HepG2 (cell line): Measurements from ENCODE around the gene SLCO2A1. TPM values are rescaled to one million over a fixed set of nuclear protein-coding genes. Genes with fewer than 3 reads are reported as not detected.

Experiments used
- ATAC-seq: fragments of 200-7000 bp; cut with Tn5 transposase; 3 replicates; pipeline ENCODE4 v1.9.1; 2020; ENCODE audit warnings: mild to moderate bottlenecking, moderate library complexity
- BruUV-seq: library from RNA; stranded (reverse); fragments of 400-500 nt; replicated peaks from 2 replicates; lab custom pipeline; 2021; lab: Mats Ljungman, UMichigan
- CTCF ChIA-PET: fragments of 300-600 bp; formaldehyde crosslinking; extraction: SDS; loops from one replicate; lab custom pipeline; 2021; ENCODE audit warnings: low total read pairs, inconsistent platforms, low intra/inter-chr PET ratio; lab: Yijun Ruan, JAX
- POLR2A ChIA-PET: fragments of 350-600 bp; sonication (Branson Sonifier 250); formaldehyde crosslinking; loops from one replicate; lab custom pipeline; 2020; ENCODE audit warnings: antibody characterized with exemption, inconsistent platforms; lab: Yijun Ruan, JAX
- DNase-seq: peaks from one replicate; pipeline ENCODE4 v3.0.0-alpha.2; 2015; ENCODE audit warnings: low spot score
- FAIRE-seq: peaks from 3 replicates; lab custom pipeline; 2011; peaks lifted over from hg19 to GRCh38; lab: Jason Lieb, UNC
- H2AFZ ChIP-seq: one replicate; pipeline ENCODE4 v1.6.1; 2011; ENCODE audit warnings: low read length, inconsistent platforms
- H3K27ac ChIP-seq: fragments of 300-600 bp; 3 replicates; pipeline ENCODE4 v1.8.0; 2011; ENCODE audit warnings: mixed run types, mild to moderate bottlenecking, mixed read lengths, low read length, inconsistent platforms; ENCODE audit not compliant: insufficient read depth; ENCODE audit errors: extremely low read length
- H3K27me3 ChIP-seq, 2 experiments: fragments of 200-600 bp in 1 of 2; 2 replicates in 1 of 2; 3 replicates in 1 of 2; pipeline versions ENCODE4 v1.6.0 to v1.8.0; 2011; ENCODE audit warnings: low read length in 2 of 2, mild to moderate bottlenecking in 2 of 2, moderate library complexity in 2 of 2, inconsistent platforms in 1 of 2; ENCODE audit not compliant: insufficient read depth in 2 of 2, control insufficient read depth in 1 of 2
- H3K36me3 ChIP-seq, 2 experiments: fragments of 200-600 bp in 1 of 2; replicated peaks in 1 of 2; 2 replicates in 1 of 2; 3 replicates in 1 of 2; pipeline versions ENCODE4 v1.5.1 to v1.8.0; 2011; ENCODE audit warnings: low read length in 2 of 2, inconsistent platforms in 1 of 2; ENCODE audit not compliant: insufficient read depth in 2 of 2, control insufficient read depth in 1 of 2
- H3K4me1 ChIP-seq: 2 replicates; pipeline ENCODE4 v1.5.1; 2012; ENCODE audit warnings: low read length, inconsistent platforms; ENCODE audit not compliant: insufficient read depth
- H3K4me2 ChIP-seq: 2 replicates; pipeline ENCODE4 v1.6.0; 2011; ENCODE audit warnings: low read depth, low read length, inconsistent platforms
- H3K4me3 ChIP-seq, 3 experiments: fragments of 200-600 bp in 1 of 3; sonication (generic), shearing (Covaris generic) in 1 of 3; replicated peaks in 1 of 3; 2 replicates each; pipeline ENCODE4 v1.5.1; 2011 to 2016; ENCODE audit warnings: low read length in 3 of 3, inconsistent platforms in 2 of 3, low read depth in 2 of 3, mild to moderate bottlenecking in 2 of 3, control low read depth in 1 of 3, mixed read lengths in 1 of 3; ENCODE audit not compliant: insufficient read depth in 1 of 3
- H3K79me2 ChIP-seq: one replicate; pipeline ENCODE4 v1.6.1; 2011; ENCODE audit warnings: low read length, inconsistent platforms; ENCODE audit not compliant: insufficient read depth
- H3K9ac ChIP-seq: 2 replicates; pipeline ENCODE4 v1.6.0; 2011; ENCODE audit warnings: mild to moderate bottlenecking, low read depth, low read length, inconsistent platforms; ENCODE audit not compliant: insufficient read depth
- H3K9me3 ChIP-seq: 2 replicates; pipeline ENCODE4 v1.5.1; 2012; ENCODE audit warnings: mild to moderate bottlenecking, low read length
- H4K20me1 ChIP-seq: 2 replicates; pipeline ENCODE4 v1.6.0; 2011; ENCODE audit warnings: inconsistent platforms, mild to moderate bottlenecking, low read length, moderate library complexity; ENCODE audit not compliant: insufficient read depth
- DNMT1 ChIP-seq: sonication (generic); formaldehyde crosslinking; IDR thresholded peaks from 2 replicates; pipeline ENCODE4 v1.5.1; 2020; ENCODE audit warnings: mild to moderate bottlenecking, missing genetic modification reagents
- GLMP ChIP-seq: sonication (generic); formaldehyde crosslinking; IDR thresholded peaks from 2 replicates; pipeline ENCODE4 v1.9.0; 2021; ENCODE audit warnings: missing genetic modification reagents, mild to moderate bottlenecking, borderline replicate concordance
- GRHL1 ChIP-seq: sonication (generic); formaldehyde crosslinking; conservative IDR thresholded peaks from 2 replicates; pipeline ENCODE4 v1.8.0; 2022; ENCODE audit warnings: missing genetic modification reagents
- NFIC ChIP-seq: IDR thresholded peaks from 2 replicates; pipeline ENCODE4 v1.6.1; 2012; ENCODE audit warnings: mild to moderate bottlenecking, low read length, inconsistent platforms
- NR2F6 ChIP-seq, 2 experiments: IDR thresholded peaks; 2 replicates each; pipeline ENCODE4 v1.6.1; 2016; ENCODE audit warnings: antibody characterized with exemption in 1 of 2, mild to moderate bottlenecking in 1 of 2
- SCMH1 ChIP-seq: sonication (generic); formaldehyde crosslinking; IDR thresholded peaks from 2 replicates; pipeline ENCODE4 v1.9.0; 2021; ENCODE audit warnings: missing genetic modification reagents, mild to moderate bottlenecking, borderline replicate concordance
- U2AF1 ChIP-seq: fragments of 200-400 bp; formaldehyde crosslinking; optimal IDR thresholded peaks from 2 replicates; pipeline ENCODE3; 2017; ENCODE audit warnings: mild to moderate bottlenecking, low read depth, low read length
- ZBTB8A ChIP-seq: sonication (generic); formaldehyde crosslinking; IDR thresholded peaks from 2 replicates; pipeline ENCODE4 v1.4.0; 2020; ENCODE audit warnings: mild to moderate bottlenecking, low read depth, missing genetic modification reagents, borderline replicate concordance
- ZFX ChIP-seq: sonication (generic); formaldehyde crosslinking; IDR thresholded peaks from 2 replicates; pipeline ENCODE4 v1.4.0; 2020; ENCODE audit warnings: mild to moderate bottlenecking, low read depth, missing genetic modification reagents, moderate library complexity
- ZNF318 ChIP-seq: sonication (generic); formaldehyde crosslinking; IDR thresholded peaks from 2 replicates; pipeline ENCODE4 v1.4.0; 2020; ENCODE audit warnings: mild to moderate bottlenecking, missing genetic modification reagents
- ZNF468 ChIP-seq: sonication (generic); formaldehyde crosslinking; IDR thresholded peaks from 2 replicates; pipeline ENCODE4 v1.8.0; 2022; ENCODE audit warnings: mild to moderate bottlenecking, moderate library complexity, missing genetic modification reagents
- ZNF484 ChIP-seq: sonication (generic); formaldehyde crosslinking; IDR thresholded peaks from 2 replicates; pipeline ENCODE4 v1.5.1; 2020; ENCODE audit warnings: mild to moderate bottlenecking, low read depth, missing genetic modification reagents, borderline replicate concordance
- ZNF569 ChIP-seq: sonication (generic); formaldehyde crosslinking; IDR thresholded peaks from 2 replicates; pipeline ENCODE4 v1.5.0; 2020; ENCODE audit warnings: mild to moderate bottlenecking, missing genetic modification reagents, moderate library complexity, borderline replicate concordance
- WGBS: methylation state at CpG from one replicate; pipeline ENCODE4 v1.1.6; 2017; ENCODE audit warnings: low lambda C conversion rate; 5-methylcytosine and 5-hydroxymethylcytosine counted together
- in situ Hi-C: cut with HindIII; loops from 2 replicates; pipeline ENCODE4 v1.10.0; 2017; ENCODE audit warnings: low pct_unique_long_range_greater_than_20kb; ENCODE audit not compliant: extremely low pct_ligation_motif_present
- intact Hi-C: fragments of 100-400 bp; cut with micrococcal nuclease; formaldehyde crosslinking; loops from one replicate; pipeline ENCODE4 v1.10.0; 2022; ENCODE audit not compliant: unreplicated experiment
- polyA plus RNA-seq, 8 experiments: library from polyadenylated mRNA; depleted of rRNA in 3 of 8; stranded (reverse) in 7 of 8; unstranded in 1 of 8; fragments of >200 nt; fragmentation: Illumina TruSeq in 4 of 8; extraction: Trizol in 4 of 8; gene quantifications; 2 replicates each; pipeline versions ENCODE4 v1.2.1 to v1.2.3, GENCODE V29; 2011 to 2016; ENCODE audit warnings: low read depth in 4 of 8, missing spikeins in 1 of 8, mixed read lengths in 1 of 8; ENCODE audit not compliant: insufficient read depth in 1 of 8
- total RNA-seq, 5 experiments: library from RNA; depleted of rRNA; stranded (reverse); fragments of >200 nt; fragmentation: Illumina TruSeq; extraction: Trizol; gene quantifications; 2 replicates each; pipeline ENCODE4 v1.2.3, GENCODE V29; 2016; ENCODE audit warnings: low read depth in 1 of 5

The SLCO2A1 gene
- total and polyA plus RNA-seq, 2 of the 13 experiments (the other 11 are each of a cell fraction or from before 2014, with no cell fraction given), result 0.04 TPM; not detected in 1

GRCh38 chr3:134078169-134078831, 48.6 kb upstream of the SLCO2A1 start:
- Histone ChIP-seq H3K9ac (no peak overlapping the region), H3K4me2 (no peak overlapping the region), H3K27ac (no peak overlapping the region), H4K20me1 (no peaks in the 10 kb centered on the region), H3K79me2 (no peaks in the 10 kb centered on the region), H3K4me3 (no peak overlapping the region), H2AFZ (no peak overlapping the region), H3K9me3 (peaks cover 11% of the 10 kb centered on the region), H3K36me3 (no peaks in the 10 kb centered on the region), H3K27me3 (peaks cover 0 to 7% of the 10 kb centered on the region in 2 experiments; a peak in 1 of 5 replicates), H3K4me1 (peaks cover 9% of the 10 kb centered on the region)
- intact Hi-C loops (no loop called here), in situ Hi-C loops (no loop called here)
- ChIA-PET CTCF (no interaction called here), POLR2A (no interaction called here)
- ATAC-seq, result no peak
- no peak for DNase-seq
- no TSS peak for BruUV-seq
- FAIRE-seq, result no peak
- 10% methylated on average over 5 of the region's 8 CpGs for WGBS
- no peak for TF ChIP-seq DNMT1 (CRISPR knock-in tag)
- no peak for TF ChIP-seq ZNF569 (CRISPR knock-in tag)
- TF ChIP-seq ZNF484, result no peak
- no peak for TF ChIP-seq GLMP
- no peak for TF ChIP-seq U2AF1
- TF ChIP-seq ZBTB8A, result no peak
- no peak for TF ChIP-seq NFIC
- no peak for TF ChIP-seq NR2F6 (IDR thresholded peaks at IDR 0.05)
- no peak for TF ChIP-seq NR2F6 (CRISPR knock-in tag; IDR thresholded peaks at IDR 0.05)
- TF ChIP-seq ZNF468 (CRISPR knock-in tag), result no peak
- TF ChIP-seq SCMH1 (CRISPR knock-in tag), result no peak
- TF ChIP-seq ZFX, result no peak
- TF ChIP-seq ZNF318 (CRISPR knock-in tag), result no peak
- TF ChIP-seq GRHL1 (CRISPR knock-in tag), result no peak
